AG09309 (cell line): ENCODE results near the gene WDR59.
"Not testable (repeated sequence)": the region's sequence is repeated elsewhere in the genome, so short reads cannot be mapped to it uniquely, and the experiment has no call there.

Experiments
- DNase-seq: peaks from one replicate; pipeline ENCODE4 v3.0.0-alpha.2; 2010; ENCODE audit warnings: low read depth
- H3K4me3 ChIP-seq: 2 replicates; pipeline ENCODE4 v1.5.1; 2011; ENCODE audit warnings: mild to moderate bottlenecking, low read depth, low read length, moderate library complexity; ENCODE audit not compliant: control insufficient read depth
- TF ChIP-seq, protein P1 (sequence below): IDR thresholded peaks from 2 replicates; pipeline ENCODE4 v1.5.1; 2011; ENCODE audit warnings: mild to moderate bottlenecking, low read depth, low read length, inconsistent platforms; ENCODE audit not compliant: insufficient read depth, control insufficient read depth; ENCODE audit errors: missing control alignments

WDR59 gene

DNA sequence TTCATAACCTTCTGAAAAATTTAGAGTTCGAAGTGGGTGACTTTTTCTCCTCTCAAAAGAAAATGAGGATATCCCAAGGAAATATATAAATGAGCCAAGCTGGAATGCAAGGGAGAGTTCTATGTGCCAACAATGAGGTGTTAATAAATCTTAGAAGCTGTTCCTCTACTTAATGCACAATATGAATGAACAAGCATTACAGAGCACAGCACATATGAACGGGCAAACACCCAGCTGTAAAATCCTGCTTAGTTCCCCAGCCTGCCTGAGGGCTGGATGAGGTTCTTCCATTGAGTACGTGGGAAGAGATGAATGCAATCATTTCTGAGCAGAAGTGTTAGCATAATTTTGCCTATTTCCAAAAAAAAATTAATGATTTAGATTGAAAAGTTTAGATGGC, 58.1 kb downstream of the WDR59 start:
- H3K4me3 ChIP-seq = no peak overlapping the region
- TF ChIP-seq, protein P1, sequence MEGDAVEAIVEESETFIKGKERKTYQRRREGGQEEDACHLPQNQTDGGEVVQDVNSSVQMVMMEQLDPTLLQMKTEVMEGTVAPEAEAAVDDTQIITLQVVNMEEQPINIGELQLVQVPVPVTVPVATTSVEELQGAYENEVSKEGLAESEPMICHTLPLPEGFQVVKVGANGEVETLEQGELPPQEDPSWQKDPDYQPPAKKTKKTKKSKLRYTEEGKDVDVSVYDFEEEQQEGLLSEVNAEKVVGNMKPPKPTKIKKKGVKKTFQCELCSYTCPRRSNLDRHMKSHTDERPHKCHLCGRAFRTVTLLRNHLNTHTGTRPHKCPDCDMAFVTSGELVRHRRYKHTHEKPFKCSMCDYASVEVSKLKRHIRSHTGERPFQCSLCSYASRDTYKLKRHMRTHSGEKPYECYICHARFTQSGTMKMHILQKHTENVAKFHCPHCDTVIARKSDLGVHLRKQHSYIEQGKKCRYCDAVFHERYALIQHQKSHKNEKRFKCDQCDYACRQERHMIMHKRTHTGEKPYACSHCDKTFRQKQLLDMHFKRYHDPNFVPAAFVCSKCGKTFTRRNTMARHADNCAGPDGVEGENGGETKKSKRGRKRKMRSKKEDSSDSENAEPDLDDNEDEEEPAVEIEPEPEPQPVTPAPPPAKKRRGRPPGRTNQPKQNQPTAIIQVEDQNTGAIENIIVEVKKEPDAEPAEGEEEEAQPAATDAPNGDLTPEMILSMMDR = no peak
- no peak for DNase-seq

GRCh38 chr16:74923766-74924460, 61.0 kb downstream of the WDR59 start:
- DNase-seq = no peak
- H3K4me3 ChIP-seq = no peak overlapping the region
- TF ChIP-seq, protein P1 = no peak

- no peak overlapping the region for H3K4me3 ChIP-seq
- no peak for DNase-seq
- TF ChIP-seq, protein P1 = no peak
Observed at GRCh38 chr16:74922150-74923138, 62.5 kb downstream of the WDR59 start.

DNA sequence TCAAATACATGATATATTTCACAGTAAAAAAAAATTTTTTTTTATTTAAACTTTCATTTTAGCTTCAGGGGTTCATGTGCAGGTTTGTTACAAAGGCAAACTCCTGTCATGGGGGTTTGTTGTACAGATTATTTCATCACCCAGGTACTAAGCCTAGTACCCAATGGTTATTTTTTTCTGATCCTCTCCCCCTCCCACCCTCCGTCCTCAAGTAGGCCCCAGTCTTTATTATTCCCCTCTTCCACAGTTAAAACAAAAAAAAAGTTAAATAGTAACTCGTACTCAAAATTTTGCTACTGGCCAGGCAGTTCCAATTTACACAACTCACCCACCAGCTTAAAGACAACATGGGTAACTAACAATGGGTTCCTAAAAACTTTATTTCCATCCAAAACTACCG, 63.9 kb downstream of the WDR59 start:
- TF ChIP-seq, protein P1 = no peak
- no peak overlapping the region for H3K4me3 ChIP-seq
- DNase-seq = no peak

GRCh38 chr16:74909665-74910064, 75.3 kb downstream of the WDR59 start:
- DNase-seq = no peak
- TF ChIP-seq, protein P1 = no peak
- no peak overlapping the region for H3K4me3 ChIP-seq

DNA sequence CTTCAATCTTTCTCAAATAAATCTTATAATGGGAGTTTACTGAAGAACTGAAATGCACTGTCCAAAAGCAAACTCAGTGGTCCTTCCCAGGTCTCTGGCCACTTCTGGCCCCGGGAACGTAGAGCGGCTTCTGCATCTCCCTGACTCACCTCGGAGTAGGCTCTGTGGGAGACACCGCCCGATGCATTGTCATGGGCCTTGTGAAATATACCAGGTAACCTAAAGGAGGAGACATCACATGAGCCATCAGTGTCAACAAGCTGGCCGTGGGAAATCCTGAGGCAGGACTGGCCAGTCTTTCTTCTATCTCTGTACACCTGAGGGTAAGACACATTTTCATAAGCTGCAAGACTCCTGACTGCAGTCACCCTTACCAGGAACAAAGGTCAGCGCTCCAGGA, 76.2 kb downstream of the WDR59 start:
- H3K4me3 ChIP-seq, DNase-seq: not testable (repeated sequence)
